ENCODE results near the gene DLG2. TPM values are rescaled to one million over a fixed set of nuclear protein-coding genes. Genes with fewer than 3 reads are reported as not detected.

DLG2 gene
- total RNA-seq, 1 experiment from 2014 or later, result 17.5 TPM

GRCh38 chr11:85664615-85665481, 37.7 kb upstream of the DLG2 start, which contains the start of gene CREBZF (continued):
- TF ChIP-seq MAX (CRISPR knock-in tag; IDR thresholded peaks at IDR 0.05) (no peak; the same call in 1 of the 2 replicates), ATF2 (CRISPR knock-in tag; IDR thresholded peaks at IDR 0.05; ENCODE audit: borderline replicate concordance, low read depth) (no peak), FOXK1 (CRISPR knock-in tag; IDR thresholded peaks at IDR 0.05) (peak; percentile 83), ZNF281 (CRISPR knock-in tag; IDR thresholded peaks at IDR 0.05) (no peak), ESRRA (CRISPR knock-in tag; IDR thresholded peaks at IDR 0.05; ENCODE audit: borderline replicate concordance) (no peak), FOXP1 (CRISPR knock-in tag; IDR thresholded peaks at IDR 0.05; ENCODE audit: borderline replicate concordance) (peak; percentile 85; the same call in 1 of the 2 replicates), ZMAT4 (CRISPR knock-in tag; IDR thresholded peaks at IDR 0.05) (no peak), NFYB (CRISPR knock-in tag; conservative IDR thresholded peaks at IDR 0.05; ENCODE audit: low read depth) (no peak; the same call in 1 of the 2 replicates), ZNF425 (CRISPR knock-in tag; conservative IDR thresholded peaks at IDR 0.05) (no peak), ZNF138 (CRISPR knock-in tag; conservative IDR thresholded peaks at IDR 0.05) (no peak), SMAD3 (CRISPR knock-in tag; IDR thresholded peaks at IDR 0.05; ENCODE audit: borderline replicate concordance) (peak; percentile 81; the same call in 1 of the 2 replicates), AR (CRISPR knock-in tag; IDR thresholded peaks at IDR 0.05) (no peak; the same call in 1 of the 2 replicates), IRF2 (CRISPR knock-in tag; IDR thresholded peaks at IDR 0.05; ENCODE audit: borderline replicate concordance, low read depth) (no peak), ZBTB43 (CRISPR knock-in tag; IDR thresholded peaks at IDR 0.05) (0 out of 2 replicates have a peak, but pooled peaks have one; percentile 51), ZNF219 (CRISPR knock-in tag; IDR thresholded peaks at IDR 0.05; ENCODE audit: borderline replicate concordance) (no peak), TEAD4 (CRISPR knock-in tag; IDR thresholded peaks at IDR 0.05) (no peak), KAT7 (CRISPR knock-in tag; IDR thresholded peaks at IDR 0.05; ENCODE audit: borderline replicate concordance) (peak; percentile 70; the same call in 1 of the 2 replicates), SOX15 (CRISPR knock-in tag; IDR thresholded peaks at IDR 0.05) (no peak), HMGXB4 (CRISPR knock-in tag; IDR thresholded peaks at IDR 0.05) (no peak), ZBTB21 (CRISPR knock-in tag; IDR thresholded peaks at IDR 0.05; ENCODE audit: borderline replicate concordance) (0 out of 2 replicates have a peak, but pooled peaks have one; percentile 35), E2F5 (CRISPR knock-in tag; IDR thresholded peaks at IDR 0.05) (peak; percentile 97), EMX1 (CRISPR knock-in tag; IDR thresholded peaks at IDR 0.05) (no peak)

All from WTC11 (cell line).